H9 (cell line): Measurements from ENCODE around the gene IGF1R. TPM values are rescaled to one million over a fixed set of nuclear protein-coding genes. Genes with fewer than 3 reads are reported as not detected.

Experiments used
- DNase-seq: peaks from one replicate; pipeline ENCODE4 v3.0.0-alpha.2; 2017
- H2AFZ ChIP-seq: one replicate; pipeline ENCODE4 v1.6.1; 2013; ENCODE audit warnings: mild to moderate bottlenecking, low read length, control low read depth, moderate library complexity
- H2AK5ac ChIP-seq: 2 replicates; pipeline ENCODE4 v1.6.1; 2013; ENCODE audit warnings: low read length, control low read depth, mixed read lengths; ENCODE audit not compliant: insufficient read length
- H2BK120ac ChIP-seq: one replicate; pipeline ENCODE4 v1.6.1; 2013; ENCODE audit warnings: low read depth, mild to moderate bottlenecking, low read length, control low read depth, inconsistent platforms; ENCODE audit not compliant: poor library complexity, severe bottlenecking
- H2BK12ac ChIP-seq: 2 replicates; pipeline ENCODE4 v1.6.1; 2013; ENCODE audit warnings: low read length, control low read depth, mixed read lengths, low read depth; ENCODE audit not compliant: insufficient read length
- H2BK15ac ChIP-seq: 2 replicates; pipeline ENCODE4 v1.6.1; 2013; ENCODE audit warnings: low read depth, low read length, control low read depth
- H2BK20ac ChIP-seq: one replicate; pipeline ENCODE4 v1.6.1; 2013; ENCODE audit warnings: low read depth, mild to moderate bottlenecking, low read length, control low read depth, inconsistent platforms; ENCODE audit not compliant: poor library complexity, severe bottlenecking
- H2BK5ac ChIP-seq: 2 replicates; pipeline ENCODE4 v1.6.1; 2013; ENCODE audit warnings: low read length, control low read depth, mixed read lengths; ENCODE audit not compliant: insufficient read length
- H3K14ac ChIP-seq: 2 replicates; pipeline ENCODE4 v1.6.1; 2013; ENCODE audit warnings: low read length, control low read depth; ENCODE audit not compliant: insufficient read depth
- H3K18ac ChIP-seq: 2 replicates; pipeline ENCODE4 v1.6.1; 2013; ENCODE audit warnings: low read depth, mild to moderate bottlenecking, mixed read lengths, low read length, control low read depth; ENCODE audit not compliant: insufficient read length
- H3K23ac ChIP-seq: 2 replicates; pipeline ENCODE4 v1.6.1; 2013; ENCODE audit warnings: low read length, control low read depth, mixed read lengths, low read depth; ENCODE audit not compliant: insufficient read length
- H3K23me2 ChIP-seq: 2 replicates; pipeline ENCODE4 v1.6.1; 2013; ENCODE audit warnings: low read depth, mild to moderate bottlenecking, mixed read lengths, low read length, control low read depth; ENCODE audit not compliant: insufficient read length, poor library complexity, severe bottlenecking
- H3K27ac ChIP-seq: 2 replicates; pipeline ENCODE4 v1.5.1; 2013; ENCODE audit warnings: low read length, control low read depth, mixed read lengths, low read depth; ENCODE audit not compliant: insufficient read length
- H3K27me3 ChIP-seq: 2 replicates; pipeline ENCODE4 v1.6.1; 2013; ENCODE audit warnings: low read length, control low read depth, inconsistent platforms; ENCODE audit not compliant: insufficient read depth
- H3K4ac ChIP-seq: 2 replicates; pipeline ENCODE4 v1.6.1; 2013; ENCODE audit warnings: low read depth, mild to moderate bottlenecking, control low read depth, inconsistent platforms, low read length, moderate library complexity
- H3K4me1 ChIP-seq: 2 replicates; pipeline ENCODE4 v1.6.1; 2013; ENCODE audit warnings: low read length, control low read depth, inconsistent platforms; ENCODE audit not compliant: insufficient read depth
- H3K4me2 ChIP-seq: 2 replicates; pipeline ENCODE4 v1.6.1; 2013; ENCODE audit warnings: low read length, control low read depth, mixed read lengths; ENCODE audit not compliant: insufficient read length, insufficient read depth
- H3K56ac ChIP-seq: 2 replicates; pipeline ENCODE4 v1.6.1; 2013; ENCODE audit warnings: low read depth, mild to moderate bottlenecking, mixed read lengths, low read length, control low read depth; ENCODE audit not compliant: insufficient read length
- H3K79me1 ChIP-seq: 2 replicates; pipeline ENCODE4 v1.6.1; 2013; ENCODE audit warnings: low read depth, mild to moderate bottlenecking, moderate library complexity, low read length, control low read depth, inconsistent platforms; ENCODE audit not compliant: insufficient read depth, poor library complexity, severe bottlenecking
- H3K79me2 ChIP-seq: 2 replicates; pipeline ENCODE4 v1.6.1; 2013; ENCODE audit warnings: low read length, control low read depth, inconsistent platforms; ENCODE audit not compliant: insufficient read depth
- H3K9ac ChIP-seq: 2 replicates; pipeline ENCODE4 v1.6.1; 2013; ENCODE audit warnings: low read length, control low read depth, mixed read lengths; ENCODE audit not compliant: insufficient read length; ENCODE audit errors: extremely low read depth
- H3K9me3 ChIP-seq: one replicate; pipeline ENCODE4 v1.6.1; 2013; ENCODE audit warnings: low read depth, low read length, inconsistent platforms; ENCODE audit not compliant: control insufficient read depth
- H3T11ph ChIP-seq: one replicate; pipeline ENCODE4 v1.6.1; 2013; ENCODE audit warnings: mild to moderate bottlenecking, low read length, control low read depth, inconsistent platforms
- H4K20me1 ChIP-seq: one replicate; pipeline ENCODE4 v1.6.1; 2013; ENCODE audit not compliant: control insufficient read depth, insufficient read length, insufficient read depth
- H4K5ac ChIP-seq: 2 replicates; pipeline ENCODE4 v1.6.1; 2013; ENCODE audit warnings: low read depth, mild to moderate bottlenecking, mixed read lengths, low read length, control low read depth; ENCODE audit not compliant: insufficient read length
- H4K8ac ChIP-seq: replicated peaks from 2 replicates; pipeline ENCODE4 v1.6.1; 2013; ENCODE audit warnings: low read length, control low read depth, mixed read lengths, low read depth; ENCODE audit not compliant: insufficient read length
- H4K91ac ChIP-seq: 2 replicates; pipeline ENCODE4 v1.6.1; 2013; ENCODE audit warnings: low read depth, mild to moderate bottlenecking, moderate library complexity, mixed read lengths, low read length, control low read depth; ENCODE audit not compliant: insufficient read length
- H3K27ac Mint-ChIP-seq, 3 experiments: 2 replicates in 2 of 3; 3 replicates in 1 of 3; pipeline ENCODE4 v1.8.0; 2020 to 2021; ENCODE audit warnings: mixed read lengths in 3 of 3, mild to moderate bottlenecking in 1 of 3, moderate library complexity in 1 of 3
- H3K27me3 Mint-ChIP-seq: 2 replicates; pipeline ENCODE4 v1.8.0; 2021; ENCODE audit warnings: low read depth, mild to moderate bottlenecking, moderate library complexity, mixed read lengths
- H3K36me3 Mint-ChIP-seq, 3 experiments: 2 replicates in 2 of 3; 3 replicates in 1 of 3; pipeline ENCODE4 v1.8.0; 2020 to 2021; ENCODE audit warnings: low read depth in 3 of 3, mixed read lengths in 3 of 3; ENCODE audit not compliant: insufficient read depth in 1 of 3
- H3K4me1 Mint-ChIP-seq, 2 experiments: 2 replicates each; pipeline ENCODE4 v1.8.0; 2020; ENCODE audit warnings: mixed read lengths in 2 of 2
- H3K4me3 Mint-ChIP-seq, 2 experiments: 2 replicates in 1 of 2; 3 replicates in 1 of 2; pipeline ENCODE4 v1.8.0; 2020 to 2021; ENCODE audit warnings: mild to moderate bottlenecking in 2 of 2, mixed read lengths in 2 of 2, moderate library complexity in 1 of 2
- H3K9me3 Mint-ChIP-seq, 2 experiments: 2 replicates in 1 of 2; 3 replicates in 1 of 2; pipeline ENCODE4 v1.8.0; 2020; ENCODE audit warnings: mild to moderate bottlenecking in 2 of 2, mixed read lengths in 2 of 2, moderate library complexity in 1 of 2
- WGBS: extraction: QIAGEN DNeasy Blood & Tissue Kit; methylation state at CpG from one replicate; pipeline ENCODE4 v1.1.7; 2013; ENCODE audit warnings: missing lambda C conversion rate, low lambda C conversion rate, mixed read lengths; ENCODE audit not compliant: insufficient read length; ENCODE audit errors: extremely low coverage; 5-methylcytosine and 5-hydroxymethylcytosine counted together
- total RNA-seq: library from RNA; stranded (reverse); gene quantifications from 2 replicates; pipeline ENCODE4 v1.2.1, GENCODE V29; 2021
- TF ChIP-seq, protein P1 (sequence below): fragments of 200-600 bp; sonication (generic); conservative IDR thresholded peaks from 3 replicates; pipeline ENCODE4 v1.8.0; 2021; ENCODE audit warnings: antibody characterized with exemption, mild to moderate bottlenecking

The IGF1R gene
- total RNA-seq, 1 experiment from 2014 or later = 70.0 TPM

DNA sequence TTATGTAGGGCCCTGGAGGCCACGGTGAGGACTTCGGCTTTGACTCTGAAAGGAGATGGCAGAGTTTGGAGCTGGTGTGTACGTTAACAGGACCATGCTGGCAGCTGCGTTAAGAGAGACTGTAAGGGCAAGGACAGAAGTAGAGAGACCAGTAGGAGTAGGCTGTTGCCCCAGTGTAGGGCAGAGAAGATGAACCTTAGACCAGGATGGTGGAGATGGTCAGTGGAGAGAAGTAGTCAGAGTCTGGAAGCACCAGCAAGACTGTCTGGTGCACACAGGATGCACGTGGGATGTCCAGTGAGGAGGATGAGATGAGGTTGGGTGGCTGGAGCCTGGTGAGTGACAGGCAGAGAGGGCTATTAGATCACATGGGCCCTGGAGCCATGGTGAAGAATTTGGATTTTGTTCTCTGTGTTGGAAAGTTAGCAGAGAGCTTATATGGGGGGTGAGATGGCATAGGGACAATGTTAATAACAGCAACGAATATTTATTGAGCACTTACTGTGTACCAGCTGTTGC, 150.1 kb downstream of the IGF1R start:
- no peak overlapping the region for H3K9ac ChIP-seq
- no peaks in the 10 kb centered on the region for H3K36me3 Mint-ChIP-seq
- no peak overlapping the region for H2BK15ac ChIP-seq
- H4K20me1 ChIP-seq = no peaks in the 10 kb centered on the region
- H3K27me3 Mint-ChIP-seq = peaks cover 1% of the 10 kb centered on the region; the same call in 1 of the 2 replicates
- peak overlapping the region; percentile 9 to 21; a peak in 4 of 5 replicates for H3K4me3 Mint-ChIP-seq
- peaks cover 4% of the 10 kb centered on the region for H3K79me1 ChIP-seq
- peak overlapping the region in 1 of 3 experiments; percentile 21; a peak in 2 of 7 replicates for H3K27ac Mint-ChIP-seq
- H3K4ac ChIP-seq = no peak overlapping the region
- H3K23ac ChIP-seq = no peak overlapping the region
- H4K91ac ChIP-seq = no peak overlapping the region
- H3K27me3 ChIP-seq = no peaks in the 10 kb centered on the region
- peaks cover 49% of the 10 kb centered on the region; the same call in 1 of the 2 replicates for H3K79me2 ChIP-seq
- H2BK20ac ChIP-seq = no peak overlapping the region
- no peak overlapping the region for H2AFZ ChIP-seq
- H3K9me3 Mint-ChIP-seq = no peaks in the 10 kb centered on the region; a peak in 1 of 5 replicates
- H3K27ac ChIP-seq = no peak overlapping the region
- no peak overlapping the region for H3K18ac ChIP-seq
- H3T11ph ChIP-seq = no peak overlapping the region
- peaks cover 85 to 86% of the 10 kb centered on the region in 2 experiments for H3K4me1 Mint-ChIP-seq
- H3K14ac ChIP-seq = no peak overlapping the region
- H3K4me2 ChIP-seq = no peak overlapping the region
- H4K8ac ChIP-seq = no peak overlapping the region
- no peak for DNase-seq
- no CpG with 5 or more reads among the region's 6 CpGs for WGBS
- no peaks in the 10 kb centered on the region for H3K9me3 ChIP-seq
- peaks cover 8% of the 10 kb centered on the region for H3K23me2 ChIP-seq
- H2BK5ac ChIP-seq = no peak overlapping the region
- H2BK120ac ChIP-seq = no peak overlapping the region
- H2AK5ac ChIP-seq = no peak overlapping the region
- TF ChIP-seq, protein P1, sequence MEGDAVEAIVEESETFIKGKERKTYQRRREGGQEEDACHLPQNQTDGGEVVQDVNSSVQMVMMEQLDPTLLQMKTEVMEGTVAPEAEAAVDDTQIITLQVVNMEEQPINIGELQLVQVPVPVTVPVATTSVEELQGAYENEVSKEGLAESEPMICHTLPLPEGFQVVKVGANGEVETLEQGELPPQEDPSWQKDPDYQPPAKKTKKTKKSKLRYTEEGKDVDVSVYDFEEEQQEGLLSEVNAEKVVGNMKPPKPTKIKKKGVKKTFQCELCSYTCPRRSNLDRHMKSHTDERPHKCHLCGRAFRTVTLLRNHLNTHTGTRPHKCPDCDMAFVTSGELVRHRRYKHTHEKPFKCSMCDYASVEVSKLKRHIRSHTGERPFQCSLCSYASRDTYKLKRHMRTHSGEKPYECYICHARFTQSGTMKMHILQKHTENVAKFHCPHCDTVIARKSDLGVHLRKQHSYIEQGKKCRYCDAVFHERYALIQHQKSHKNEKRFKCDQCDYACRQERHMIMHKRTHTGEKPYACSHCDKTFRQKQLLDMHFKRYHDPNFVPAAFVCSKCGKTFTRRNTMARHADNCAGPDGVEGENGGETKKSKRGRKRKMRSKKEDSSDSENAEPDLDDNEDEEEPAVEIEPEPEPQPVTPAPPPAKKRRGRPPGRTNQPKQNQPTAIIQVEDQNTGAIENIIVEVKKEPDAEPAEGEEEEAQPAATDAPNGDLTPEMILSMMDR = no peak
- peaks cover 33% of the 10 kb centered on the region for H3K4me1 ChIP-seq
- no peak overlapping the region for H4K5ac ChIP-seq
- no peak overlapping the region for H2BK12ac ChIP-seq
- no peak overlapping the region for H3K56ac ChIP-seq
